K562 (cell line): ENCODE data around the gene CSRNP2. TPM values are rescaled to one million over a fixed set of nuclear protein-coding genes. Genes with fewer than 3 reads are reported as not detected.

Source experiments
- NR2C2 ChIP-seq, 2 experiments: fragments of 200-800 bp in 1 of 2; sonication (Bioruptor generic) in 1 of 2; sonication (generic) in 1 of 2; formaldehyde crosslinking in 1 of 2; IDR thresholded peaks; 2 replicates each; pipeline versions ENCODE4 v1.6.1 to v1.8.0; 2016 to 2022; ENCODE audit warnings: mild to moderate bottlenecking in 1 of 2, missing compliant biosample characterization in 1 of 2, missing genetic modification characterization in 1 of 2, missing genetic modification reagents in 1 of 2
- RREB1 ChIP-seq: fragments of 250-450 bp; sonication (Bioruptor Pico); IDR thresholded peaks from 2 replicates; pipeline ENCODE4 v1.4.0; 2020
- STAT5B ChIP-seq: fragments of 250-450 bp; sonication (Bioruptor Pico); IDR thresholded peaks from 2 replicates; pipeline ENCODE4 v1.8.0; 2021; ENCODE audit warnings: mild to moderate bottlenecking, inconsistent platforms
- polyA plus RNA-seq, 8 experiments: library from polyadenylated mRNA; depleted of rRNA in 4 of 8; stranded (reverse) in 5 of 8; unstranded in 3 of 8; fragments of >200 nt; fragmentation: Nextera tagmentation in 2 of 8; fragmentation: Illumina TruSeq in 1 of 8; extraction: Ambion mirVana in 2 of 8; extraction: Trizol in 1 of 8; gene quantifications; 2 replicates each; pipeline versions ENCODE4 v1.2.1 to v1.2.3, GENCODE V29; 2011 to 2014; ENCODE audit warnings: inconsistent platforms in 1 of 8, missing spikeins in 1 of 8
- total RNA-seq, 7 experiments: library from RNA; depleted of rRNA in 6 of 7; stranded (reverse); fragments of >200 nt in 6 of 7; fragmentation: Illumina TruSeq in 2 of 7; extraction: Trizol in 2 of 7; gene quantifications; 2 replicates each; pipeline versions ENCODE4 v1.2.1 to v1.2.3, GENCODE V29; 2011 to 2021; ENCODE audit warnings: low replicate concordance in 1 of 7
- TF ChIP-seq, protein P1 (sequence below): fragments of 450-650 bp; IDR thresholded peaks from 2 replicates; pipeline ENCODE4 v1.6.1; 2014; ENCODE audit warnings: low read depth, mild to moderate bottlenecking, moderate library complexity, borderline replicate concordance

Gene CSRNP2
- total and polyA plus RNA-seq, 9 of the 15 experiments (the other 6 are each of a cell fraction or from before 2014, with no cell fraction given) = 1.6 to 13.9 (median 5.9) TPM

GRCh38 chr12:51059086-51059485 lies 24.3 kb downstream of the CSRNP2 start (continued):
- TF ChIP-seq RREB1 (no peak), STAT5B (CRISPR knock-in tag) (no peak), NR2C2 (CRISPR knock-in tag; IDR thresholded peaks at IDR 0.05) (no peak), NR2C2 (tag; IDR thresholded peaks at IDR 0.05) (no peak)
- TF ChIP-seq, protein P1, sequence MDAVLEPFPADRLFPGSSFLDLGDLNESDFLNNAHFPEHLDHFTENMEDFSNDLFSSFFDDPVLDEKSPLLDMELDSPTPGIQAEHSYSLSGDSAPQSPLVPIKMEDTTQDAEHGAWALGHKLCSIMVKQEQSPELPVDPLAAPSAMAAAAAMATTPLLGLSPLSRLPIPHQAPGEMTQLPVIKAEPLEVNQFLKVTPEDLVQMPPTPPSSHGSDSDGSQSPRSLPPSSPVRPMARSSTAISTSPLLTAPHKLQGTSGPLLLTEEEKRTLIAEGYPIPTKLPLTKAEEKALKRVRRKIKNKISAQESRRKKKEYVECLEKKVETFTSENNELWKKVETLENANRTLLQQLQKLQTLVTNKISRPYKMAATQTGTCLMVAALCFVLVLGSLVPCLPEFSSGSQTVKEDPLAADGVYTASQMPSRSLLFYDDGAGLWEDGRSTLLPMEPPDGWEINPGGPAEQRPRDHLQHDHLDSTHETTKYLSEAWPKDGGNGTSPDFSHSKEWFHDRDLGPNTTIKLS = no peak
